MV-4-11 (cell line): ENCODE data around the gene ZSWIM5.
A peak's percentile ranks its signal among the peaks of the same experiment; 100 is the strongest.
"Not testable (repeated sequence)": the region's sequence is repeated elsewhere in the genome, so short reads cannot be mapped to it uniquely, and the experiment has no call there.

Source experiments
- DNase-seq: peaks from one replicate; lab custom pipeline; 2025; lab: John Stamatoyannopoulos, UW

The ZSWIM5 gene

GRCh38 chr1:45001576-45001975, 204.8 kb downstream of the ZSWIM5 start:
- DNase-seq: not testable (repeated sequence)

GRCh38 chr1:45001011-45001481, 205.4 kb downstream of the ZSWIM5 start:
- DNase-seq: peak; percentile 21

- no peak for DNase-seq
Measured at GRCh38 chr1:44999232-44999631, 207.2 kb downstream of the ZSWIM5 start.

GRCh38 chr1:44995467-44996238, 210.8 kb downstream of the ZSWIM5 start:
- no peak for DNase-seq

- DNase-seq: no peak
Measured at GRCh38 chr1:44994309-44994898, 212.0 kb downstream of the ZSWIM5 start.

GRCh38 chr1:44988531-44989156, 217.8 kb downstream of the ZSWIM5 start:
- no peak for DNase-seq

- peak; percentile 60 for DNase-seq
Measured at GRCh38 chr1:44985747-44986359, 220.6 kb downstream of the ZSWIM5 start.

- not testable (repeated sequence) for DNase-seq
Measured at GRCh38 chr1:44977372-44977771, 229.0 kb downstream of the ZSWIM5 start.

GRCh38 chr1:44976252-44976651, 230.2 kb downstream of the ZSWIM5 start:
- no peak for DNase-seq

- DNase-seq: peak; percentile 59
Measured at GRCh38 chr1:44973645-44974044, 232.8 kb downstream of the ZSWIM5 start.

GRCh38 chr1:44970317-44970716, 236.1 kb downstream of the ZSWIM5 start:
- no peak for DNase-seq
